K562 (cell line): Measurements from ENCODE around the gene C1QC. TPM values are rescaled to one million over a fixed set of nuclear protein-coding genes. Genes with fewer than 3 reads are reported as not detected.

Experiments
- ATAC-seq: fragments of 200-7000 bp; cut with Tn5 transposase; 3 replicates; pipeline ENCODE4 v1.9.1; 2020; ENCODE audit warnings: moderate library complexity
- BruUV-seq: library from RNA; stranded (reverse); fragments of 400-500 nt; replicated peaks from 2 replicates; lab custom pipeline; 2021; lab: Mats Ljungman, UMichigan
- CTCF ChIA-PET: fragments of 300-600 bp; formaldehyde crosslinking; extraction: SDS; loops from one replicate; lab custom pipeline; 2021; ENCODE audit warnings: low intra/inter-chr PET ratio; lab: Yijun Ruan, JAX
- POLR2A ChIA-PET: fragments of 300-600, 350-650 bp; sonication (Branson Sonifier 250); formaldehyde crosslinking; extraction: SDS; loops from one replicate; lab custom pipeline; 2021; ENCODE audit warnings: antibody characterized with exemption, inconsistent platforms; lab: Yijun Ruan, JAX
- DNase-seq, 4 experiments: peaks; one replicate each; pipeline versions ENCODE4 v3.0.0 to v3.0.0-alpha.2; 2011 to 2018; ENCODE audit warnings: low spot score in 3 of 4, mixed read lengths in 3 of 4; ENCODE audit errors: extremely low read depth in 1 of 4
- FAIRE-seq: peaks from 2 replicates; lab custom pipeline; 2011; peaks lifted over from hg19 to GRCh38; lab: Jason Lieb, UNC
- H2AFZ ChIP-seq: 2 replicates; pipeline ENCODE4 v1.6.0; 2011; ENCODE audit warnings: low read depth, low read length, control low read depth, inconsistent platforms
- H3K27ac ChIP-seq: fragments of 200-600 bp; 3 replicates; pipeline ENCODE4 v1.8.0; 2011; ENCODE audit warnings: low read depth, mild to moderate bottlenecking, control low read depth, inconsistent platforms, low read length, moderate library complexity, mixed read lengths; ENCODE audit errors: extremely low read depth
- H3K27me3 ChIP-seq, 2 experiments: fragments of 300-600 bp in 1 of 2; 2 replicates in 1 of 2; 3 replicates in 1 of 2; pipeline versions ENCODE4 v1.6.0 to v1.8.0; 2011; ENCODE audit warnings: inconsistent platforms in 2 of 2, low read length in 2 of 2, mild to moderate bottlenecking in 1 of 2, mixed read lengths in 1 of 2, moderate library complexity in 1 of 2; ENCODE audit not compliant: control insufficient read depth in 2 of 2, insufficient read depth in 2 of 2
- H3K36me3 ChIP-seq: fragments of 300-600 bp; 3 replicates; pipeline ENCODE4 v1.8.0; 2011; ENCODE audit warnings: mild to moderate bottlenecking, low read length, inconsistent platforms; ENCODE audit not compliant: control insufficient read depth, insufficient read depth
- H3K4me1 ChIP-seq, 2 experiments: fragments of 200-600 bp in 1 of 2; replicated peaks in 1 of 2; 2 replicates in 1 of 2; 3 replicates in 1 of 2; pipeline versions ENCODE4 v1.5.1 to v1.8.0; 2011; ENCODE audit warnings: inconsistent platforms in 2 of 2, low read length in 2 of 2, mild to moderate bottlenecking in 1 of 2, mixed read lengths in 1 of 2, moderate library complexity in 1 of 2; ENCODE audit not compliant: control insufficient read depth in 2 of 2, insufficient read depth in 2 of 2
- H3K4me2 ChIP-seq: 2 replicates; pipeline ENCODE4 v1.6.1; 2011; ENCODE audit warnings: low read length, control low read depth, inconsistent platforms, mixed read lengths; ENCODE audit not compliant: insufficient read depth
- H3K4me3 ChIP-seq: fragments of 200-600 bp; sonication (generic), shearing (Covaris generic); 2 replicates; pipeline ENCODE4 v1.5.1; 2016; ENCODE audit warnings: control low read depth, inconsistent platforms
- H3K79me2 ChIP-seq: fragments of 200-600 bp; 3 replicates; pipeline ENCODE4 v1.8.0; 2011; ENCODE audit warnings: low read length, inconsistent platforms; ENCODE audit not compliant: control insufficient read depth, insufficient read depth
- H3K9ac ChIP-seq, 2 experiments: 2 replicates each; pipeline versions ENCODE4 v1.6.0 to v1.6.1; 2011; ENCODE audit warnings: low read depth in 2 of 2, low read length in 2 of 2, control low read depth in 1 of 2, inconsistent platforms in 1 of 2, mild to moderate bottlenecking in 1 of 2, mixed read lengths in 1 of 2; ENCODE audit not compliant: insufficient read depth in 1 of 2
- H3K9me1 ChIP-seq: one replicate; pipeline ENCODE4 v1.6.0; 2011; ENCODE audit warnings: inconsistent platforms, mild to moderate bottlenecking, low read length, moderate library complexity; ENCODE audit not compliant: control insufficient read depth, insufficient read depth
- H3K9me3 ChIP-seq: replicated peaks from 2 replicates; pipeline ENCODE4 v1.5.1; 2011; ENCODE audit warnings: low read depth, low read length, inconsistent platforms; ENCODE audit not compliant: control insufficient read depth, insufficient read depth
- H4K20me1 ChIP-seq: replicated peaks from 2 replicates; pipeline ENCODE4 v1.6.1; 2011; ENCODE audit warnings: low read length, inconsistent platforms, mixed read lengths; ENCODE audit not compliant: control insufficient read depth, insufficient read depth
- CBX2 ChIP-seq: fragments of 200-600 bp; sonication (generic); IDR thresholded peaks from one replicate; pipeline ENCODE4 v1.6.1; 2012; ENCODE audit warnings: mild to moderate bottlenecking, low read length, inconsistent platforms; ENCODE audit not compliant: insufficient read depth, poor library complexity, severe bottlenecking
- HCFC1 ChIP-seq: IDR thresholded peaks from 2 replicates; pipeline ENCODE4 v1.6.1; 2012; ENCODE audit warnings: low read depth, low read length, improper control_type of control experiment
- HDAC8 ChIP-seq: fragments of 450-650 bp; IDR thresholded peaks from 2 replicates; pipeline ENCODE4 v1.6.1; 2016; ENCODE audit warnings: mild to moderate bottlenecking, missing genetic modification characterization, moderate library complexity, missing compliant biosample characterization
- HDGF ChIP-seq: fragments of 450-650 bp; IDR thresholded peaks from 2 replicates; pipeline ENCODE4 v1.6.1; 2016
- RBM17 ChIP-seq: fragments of 200-400 bp; formaldehyde crosslinking; IDR thresholded peaks from 2 replicates; pipeline ENCODE4 v1.6.1; 2017; ENCODE audit warnings: low read depth, mild to moderate bottlenecking, low read length, borderline replicate concordance
- TAF1 ChIP-seq: IDR thresholded peaks from 2 replicates; pipeline ENCODE4 v1.6.1; 2011; ENCODE audit warnings: mild to moderate bottlenecking, low read length, moderate library complexity; ENCODE audit not compliant: insufficient read depth, control insufficient read depth, severe bottlenecking; ENCODE audit errors: extremely low read depth
- TARDBP ChIP-seq: fragments of 450-650 bp; IDR thresholded peaks from 2 replicates; pipeline ENCODE4 v1.6.1; 2016
- TEAD4 ChIP-seq, 2 experiments: sonication (generic) in 1 of 2; formaldehyde crosslinking in 1 of 2; IDR thresholded peaks; 2 replicates each; pipeline versions ENCODE4 v1.6.1 to v1.8.0; 2012 to 2022; ENCODE audit warnings: borderline replicate concordance in 1 of 2, inconsistent platforms in 1 of 2, low read length in 1 of 2, mild to moderate bottlenecking in 1 of 2, missing genetic modification reagents in 1 of 2
- YY1 ChIP-seq, 3 experiments: IDR thresholded peaks; 2 replicates each; pipeline ENCODE4 v1.6.1; 2011; ENCODE audit warnings: low read length in 2 of 3, mild to moderate bottlenecking in 2 of 3, moderate library complexity in 2 of 3, borderline replicate concordance in 1 of 3, control low read depth in 1 of 3, low read depth in 1 of 3; ENCODE audit not compliant: insufficient read depth in 3 of 3, insufficient replicate concordance in 2 of 3, control insufficient read depth in 1 of 3, insufficient read length in 1 of 3; ENCODE audit errors: extremely low read depth in 1 of 3
- ZNF24 ChIP-seq: fragments of 450-650 bp; IDR thresholded peaks from 2 replicates; pipeline ENCODE4 v1.6.1; 2016
- ZNF253 ChIP-seq: fragments of 250-450 bp; sonication (Bioruptor Pico); conservative IDR thresholded peaks from 2 replicates; pipeline ENCODE4 v1.6.1; 2021; ENCODE audit warnings: mild to moderate bottlenecking
- ZNF280A ChIP-seq: fragments of 450-650 bp; IDR thresholded peaks from 2 replicates; pipeline ENCODE4 v1.6.1; 2018; ENCODE audit warnings: mild to moderate bottlenecking, low read depth; ENCODE audit not compliant: partially characterized antibody
- ZNF561 ChIP-seq: fragments of 450-650 bp; formaldehyde crosslinking; conservative IDR thresholded peaks from 2 replicates; pipeline ENCODE4 v1.4.0; 2020; ENCODE audit warnings: mild to moderate bottlenecking, moderate library complexity
- WGBS: fragments of 100-300 bp; shearing (Covaris generic); methylation state at CpG from one replicate; pipeline ENCODE4 v1.1.6; 2016; ENCODE audit warnings: low coverage, mixed read lengths; ENCODE audit not compliant: insufficient coverage; ENCODE audit errors: missing lambda C conversion rate; 5-methylcytosine and 5-hydroxymethylcytosine counted together
- in situ Hi-C: fragments of 300-500 bp; cut with MboI; formaldehyde crosslinking; loops from 4 replicates; pipeline ENCODE4 v1.15.0; 2018; ENCODE audit warnings: inconsistent platforms, mixed read lengths
- intact Hi-C: fragments of 100-400 bp; cut with micrococcal nuclease; formaldehyde crosslinking; loops from 2 replicates; pipeline ENCODE4 v1.14.2; 2022
- polyA plus RNA-seq, 8 experiments: library from polyadenylated mRNA; depleted of rRNA in 4 of 8; stranded (reverse) in 5 of 8; unstranded in 3 of 8; fragments of >200 nt; fragmentation: Nextera tagmentation in 2 of 8; fragmentation: Illumina TruSeq in 1 of 8; extraction: Ambion mirVana in 2 of 8; extraction: Trizol in 1 of 8; gene quantifications; 2 replicates each; pipeline versions ENCODE4 v1.2.1 to v1.2.3, GENCODE V29; 2011 to 2014; ENCODE audit warnings: inconsistent platforms in 1 of 8, missing spikeins in 1 of 8
- total RNA-seq, 7 experiments: library from RNA; depleted of rRNA in 6 of 7; stranded (reverse); fragments of >200 nt in 6 of 7; fragmentation: Illumina TruSeq in 2 of 7; extraction: Trizol in 2 of 7; gene quantifications; 2 replicates each; pipeline versions ENCODE4 v1.2.1 to v1.2.3, GENCODE V29; 2011 to 2021; ENCODE audit warnings: low replicate concordance in 1 of 7
- TF ChIP-seq, protein P1 (sequence below): fragments of 450-650 bp; formaldehyde crosslinking; IDR thresholded peaks from 2 replicates; pipeline ENCODE4 v1.4.0; 2022; ENCODE audit warnings: missing genetic modification characterization
- TF ChIP-seq, protein P2 (sequence below): fragments of 450-650 bp; IDR thresholded peaks from 2 replicates; pipeline ENCODE4 v1.6.1; 2016; ENCODE audit warnings: antibody characterized with exemption
- TF ChIP-seq, protein P3 (sequence below): fragments of 250-450 bp; sonication (Bioruptor Pico); IDR thresholded peaks from 2 replicates; pipeline ENCODE4 v1.8.0; 2021; ENCODE audit warnings: mild to moderate bottlenecking, moderate library complexity

C1QC gene
- total and polyA plus RNA-seq, 9 of the 15 experiments (the other 6 are each of a cell fraction or from before 2014, with no cell fraction given): 0.69 TPM; not detected in 8

GRCh38 chr1:22666412-22666811 lies 23.0 kb downstream of the C1QC start:
- intact Hi-C loops (no loop called here), in situ Hi-C loops (no loop called here)
- Histone ChIP-seq H3K27ac (no peak overlapping the region), H2AFZ (no peak overlapping the region), H3K4me2 (no peak overlapping the region), H3K9me1 (no peaks in the 10 kb centered on the region), H3K9me3 (no peaks in the 10 kb centered on the region), H3K27me3 (peaks cover 5 to 53% of the 10 kb centered on the region in 2 experiments; a peak in 3 of 5 replicates), H4K20me1 (no peaks in the 10 kb centered on the region; the same call in 1 of the 2 replicates), H3K4me3 (no peak overlapping the region), H3K4me1 (peaks cover 0 to 4% of the 10 kb centered on the region in 2 experiments; a peak in 1 of 5 replicates), H3K9ac (no peak overlapping the region), H3K36me3 (no peaks in the 10 kb centered on the region), H3K79me2 (no peaks in the 10 kb centered on the region)
- BruUV-seq: no TSS peak
- ATAC-seq (no peak), DNase-seq (no peak), FAIRE-seq (peak; percentile 51)
- POLR2A ChIA-PET: no interaction called here
- CTCF ChIA-PET: interaction anchor here (1.6 kb wide), 1 partner anchor 264 kb away, joined by 9 read pairs; no protein-coding TSS in a partner anchor
- 0% methylated on average over 2 of the region's 2 CpGs for WGBS
- TF ChIP-seq ZNF253 (CRISPR knock-in tag): no peak
- no peak for TF ChIP-seq TEAD4 (IDR thresholded peaks at IDR 0.05; ENCODE audit: low read length)
- no peak for TF ChIP-seq TEAD4 (CRISPR knock-in tag; IDR thresholded peaks at IDR 0.05; ENCODE audit: borderline replicate concordance)
- TF ChIP-seq RBM17: no peak
- TF ChIP-seq, protein P1, sequence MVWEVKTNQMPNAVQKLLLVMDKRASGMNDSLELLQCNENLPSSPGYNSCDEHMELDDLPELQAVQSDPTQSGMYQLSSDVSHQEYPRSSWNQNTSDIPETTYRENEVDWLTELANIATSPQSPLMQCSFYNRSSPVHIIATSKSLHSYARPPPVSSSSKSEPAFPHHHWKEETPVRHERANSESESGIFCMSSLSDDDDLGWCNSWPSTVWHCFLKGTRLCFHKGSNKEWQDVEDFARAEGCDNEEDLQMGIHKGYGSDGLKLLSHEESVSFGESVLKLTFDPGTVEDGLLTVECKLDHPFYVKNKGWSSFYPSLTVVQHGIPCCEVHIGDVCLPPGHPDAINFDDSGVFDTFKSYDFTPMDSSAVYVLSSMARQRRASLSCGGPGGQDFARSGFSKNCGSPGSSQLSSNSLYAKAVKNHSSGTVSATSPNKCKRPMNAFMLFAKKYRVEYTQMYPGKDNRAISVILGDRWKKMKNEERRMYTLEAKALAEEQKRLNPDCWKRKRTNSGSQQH (CRISPR knock-in tag): no peak
- no peak for TF ChIP-seq ZNF280A
- TF ChIP-seq, protein P2, sequence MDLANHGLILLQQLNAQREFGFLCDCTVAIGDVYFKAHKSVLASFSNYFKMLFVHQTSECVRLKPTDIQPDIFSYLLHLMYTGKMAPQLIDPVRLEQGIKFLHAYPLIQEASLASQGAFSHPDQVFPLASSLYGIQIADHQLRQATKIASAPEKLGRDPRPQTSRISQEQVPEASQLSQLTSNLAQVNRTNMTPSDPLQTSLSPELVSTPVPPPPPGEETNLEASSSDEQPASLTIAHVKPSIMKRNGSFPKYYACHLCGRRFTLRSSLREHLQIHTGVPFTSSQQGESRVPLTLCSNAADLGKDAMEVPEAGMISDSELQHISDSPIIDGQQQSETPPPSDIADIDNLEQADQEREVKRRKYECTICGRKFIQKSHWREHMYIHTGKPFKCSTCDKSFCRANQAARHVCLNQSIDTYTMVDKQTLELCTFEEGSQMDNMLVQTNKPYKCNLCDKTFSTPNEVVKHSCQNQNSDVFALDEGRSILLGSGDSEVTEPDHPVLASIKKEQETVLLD: no peak
- no peak for TF ChIP-seq HDGF
- TF ChIP-seq CBX2: no peak
- TF ChIP-seq, protein P3, sequence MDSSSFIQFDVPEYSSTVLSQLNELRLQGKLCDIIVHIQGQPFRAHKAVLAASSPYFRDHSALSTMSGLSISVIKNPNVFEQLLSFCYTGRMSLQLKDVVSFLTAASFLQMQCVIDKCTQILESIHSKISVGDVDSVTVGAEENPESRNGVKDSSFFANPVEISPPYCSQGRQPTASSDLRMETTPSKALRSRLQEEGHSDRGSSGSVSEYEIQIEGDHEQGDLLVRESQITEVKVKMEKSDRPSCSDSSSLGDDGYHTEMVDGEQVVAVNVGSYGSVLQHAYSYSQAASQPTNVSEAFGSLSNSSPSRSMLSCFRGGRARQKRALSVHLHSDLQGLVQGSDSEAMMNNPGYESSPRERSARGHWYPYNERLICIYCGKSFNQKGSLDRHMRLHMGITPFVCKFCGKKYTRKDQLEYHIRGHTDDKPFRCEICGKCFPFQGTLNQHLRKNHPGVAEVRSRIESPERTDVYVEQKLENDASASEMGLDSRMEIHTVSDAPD (CRISPR knock-in tag): no peak
- no peak for TF ChIP-seq HDAC8 (tag)
- no peak for TF ChIP-seq HCFC1
- TF ChIP-seq ZNF561 (CRISPR knock-in tag): no peak
- TF ChIP-seq TAF1: no peak
- no peak for TF ChIP-seq TARDBP
- no peak for TF ChIP-seq ZNF24
- TF ChIP-seq YY1 (IDR thresholded peaks at IDR 0.05; ENCODE audit: borderline replicate concordance in 1 of 3, control insufficient read depth in 1 of 3, extremely low read depth in 1 of 3, insufficient read depth in 3 of 3, insufficient read length in 1 of 3, insufficient replicate concordance in 2 of 3, low read depth in 1 of 3, low read length in 2 of 3): no peak
